ENCODE data around the gene KIFBP.
"Not testable (repeated sequence)": the region's sequence is repeated elsewhere in the genome, so short reads cannot be mapped to it uniquely, and the experiment has no call there.

Gene KIFBP

GRCh38 chr10:69005704-69006485 is 17.3 kb downstream of the KIFBP start:
- no peak for DNase-seq

DNA sequence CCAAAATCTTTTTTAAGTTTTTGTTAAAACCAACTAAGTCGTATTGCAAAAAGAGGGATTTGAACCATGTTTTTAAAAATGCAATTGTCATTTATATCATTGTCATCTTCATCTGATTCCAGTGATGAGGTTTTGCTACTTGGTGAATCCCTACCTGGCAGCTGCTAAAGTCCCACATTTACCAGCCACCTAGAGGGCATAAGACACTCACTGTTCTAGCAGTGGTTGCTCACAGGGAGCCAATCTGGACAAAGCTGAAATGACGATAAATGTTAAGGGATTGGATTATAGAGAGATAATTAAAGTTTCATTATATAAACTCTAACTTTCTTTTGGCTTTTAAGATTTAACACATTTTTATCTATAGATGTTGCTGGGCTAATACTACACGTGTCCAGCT is 18.7 kb downstream of the KIFBP start:
- no peak for DNase-seq

- DNase-seq = no peak
Observed at GRCh38 chr10:69009360-69009759, 20.8 kb downstream of the KIFBP start.

GRCh38 chr10:69010151-69010640 is 21.6 kb downstream of the KIFBP start:
- no peak for DNase-seq

GRCh38 chr10:69012778-69013177 is 24.2 kb downstream of the KIFBP start:
- DNase-seq = not testable (repeated sequence)

DNA sequence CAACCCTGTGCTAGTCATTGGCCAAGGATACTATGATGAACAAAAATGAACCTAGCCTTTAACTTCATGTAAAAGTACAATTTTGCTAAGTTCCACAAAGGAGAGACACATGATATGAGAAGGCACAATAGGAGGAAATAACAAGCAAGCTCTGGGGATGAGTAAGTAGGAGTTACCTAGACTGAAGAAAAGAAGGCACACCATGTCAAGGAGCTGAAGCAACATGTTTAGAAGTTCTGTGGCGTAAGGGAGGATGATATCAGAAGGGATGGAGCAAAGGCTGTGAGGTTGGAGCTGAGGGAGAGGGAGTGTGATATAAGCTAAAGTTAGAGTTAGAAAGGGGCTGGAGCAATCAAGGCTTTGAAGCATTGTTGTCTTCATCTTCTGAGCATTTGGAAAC is 25.6 kb downstream of the KIFBP start:
- no peak for DNase-seq

GRCh38 chr10:69018613-69019012 is 30.0 kb downstream of the KIFBP start:
- no peak for DNase-seq

DNA sequence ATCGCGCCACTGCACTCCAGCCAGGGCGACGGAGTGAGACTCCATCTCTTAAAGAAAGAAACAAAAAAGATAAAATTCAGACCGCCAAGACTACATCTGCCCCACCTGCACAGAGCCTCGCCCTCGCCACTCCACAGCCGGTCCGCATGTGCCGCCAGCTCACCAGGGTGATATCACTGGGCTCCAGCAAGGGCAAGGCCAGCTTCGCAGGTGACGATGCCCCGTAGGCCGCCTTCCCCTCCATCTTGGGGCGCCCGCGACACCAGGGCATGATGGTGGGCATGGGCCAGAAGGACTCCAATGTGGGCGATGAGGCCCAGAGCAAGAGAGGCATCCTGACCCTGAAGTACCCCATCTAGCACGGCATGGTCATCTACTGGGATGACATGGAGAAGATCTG is 34.0 kb downstream of the KIFBP start:
- no peak for DNase-seq

GRCh38 chr10:69025370-69025896 is 36.8 kb downstream of the KIFBP start:
- DNase-seq = no peak

GRCh38 chr10:69033256-69033655 is 44.7 kb downstream of the KIFBP start:
- no peak for DNase-seq

GRCh38 chr10:69037489-69037888 is 48.9 kb downstream of the KIFBP start:
- no peak for DNase-seq

- DNase-seq = not testable (repeated sequence)
Observed at GRCh38 chr10:69040904-69041303, 52.3 kb downstream of the KIFBP start.

DNA sequence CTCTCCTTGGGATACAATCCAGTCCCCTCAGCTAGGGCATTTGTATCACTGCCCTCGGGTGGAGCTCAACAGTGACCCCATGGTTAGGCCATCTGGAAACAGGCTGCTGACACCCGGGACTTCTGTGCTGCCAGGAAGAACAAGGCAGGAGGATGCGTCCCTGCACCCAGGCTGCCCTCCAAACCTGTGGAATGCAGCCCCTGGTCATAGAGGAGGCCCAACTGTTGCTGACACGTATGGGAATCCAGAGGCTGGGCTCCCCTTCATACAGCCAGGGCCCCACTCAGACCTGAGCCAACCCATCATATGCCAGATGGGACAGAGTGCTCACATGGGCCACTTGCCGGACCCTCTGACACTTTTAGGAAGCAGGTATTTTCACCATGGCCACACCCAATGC is 53.8 kb downstream of the KIFBP start:
- no peak for DNase-seq

DNA sequence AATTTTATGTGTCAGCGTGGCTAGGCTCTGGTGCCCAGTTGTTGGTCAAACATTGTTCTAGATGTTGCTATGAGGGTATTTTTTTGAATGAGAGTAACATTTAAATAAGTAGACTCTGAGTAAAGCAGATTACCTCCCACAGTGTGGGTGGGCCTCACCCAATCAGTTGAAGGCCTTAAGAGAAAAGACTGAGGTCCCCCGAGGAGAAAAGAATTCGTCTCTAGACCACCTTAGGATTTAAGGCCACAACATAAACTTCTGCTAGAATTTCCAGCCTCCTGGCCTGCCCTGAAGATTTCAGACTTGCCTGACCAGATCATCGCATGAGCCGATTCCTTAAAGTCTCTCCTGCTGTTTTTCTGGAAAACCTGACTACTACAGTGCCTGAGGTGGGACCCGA is 54.2 kb downstream of the KIFBP start:
- no peak for DNase-seq

- DNase-seq = peak; percentile 49
Observed at GRCh38 chr10:69043931-69044531, 55.4 kb downstream of the KIFBP start.

GRCh38 chr10:69044546-69044945 is 55.9 kb downstream of the KIFBP start:
- DNase-seq = no peak

- peak; percentile 66 for DNase-seq
Observed at GRCh38 chr10:69045441-69046300, 57.1 kb downstream of the KIFBP start.

- no peak for DNase-seq
Observed at GRCh38 chr10:69047111-69047832, 58.7 kb downstream of the KIFBP start.

- no peak for DNase-seq
Observed at GRCh38 chr10:69048103-69048502, 59.5 kb downstream of the KIFBP start.

DNA sequence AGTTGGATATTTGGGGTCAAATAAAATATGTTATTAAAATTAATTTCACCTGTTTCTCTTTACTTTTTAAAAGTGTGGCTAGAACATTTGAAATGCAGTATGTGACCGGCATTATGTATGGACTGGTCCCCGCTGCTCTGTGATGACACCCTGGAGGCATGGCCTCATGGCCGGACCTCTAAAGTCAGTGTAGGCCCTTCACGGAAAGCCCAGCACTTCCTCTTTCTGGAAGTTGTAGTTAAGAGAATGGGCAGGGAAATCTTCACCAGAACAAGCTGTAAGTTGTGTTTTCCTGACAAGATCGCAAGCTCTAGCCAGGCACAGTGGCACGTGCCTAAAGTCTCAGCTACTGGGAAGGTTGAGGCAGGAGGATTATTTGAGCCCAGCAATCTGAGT is 61.0 kb downstream of the KIFBP start:
- no peak for DNase-seq

GRCh38 chr10:69051303-69051702 is 62.7 kb downstream of the KIFBP start:
- DNase-seq = peak; percentile 39

- DNase-seq = no peak
Observed at GRCh38 chr10:69051710-69052487, 63.3 kb downstream of the KIFBP start.
